ENCODE measurements around the gene TRPM5. TPM values are rescaled to one million over a fixed set of nuclear protein-coding genes. Genes with fewer than 3 reads are reported as not detected.
A peak's percentile ranks its signal among the peaks of the same experiment; 100 is the strongest.
"Not testable (repeated sequence)": the region's sequence is repeated elsewhere in the genome, so short reads cannot be mapped to it uniquely, and the experiment has no call there.

Gene TRPM5
- total RNA-seq: under 1 TPM; 0.60 to 0.69 TPM
- not detected for polyA plus RNA-seq
- 0.06 to 3.4 (median 1.6) reads per million in 6 experiments for total RNA-seq

- Mint-ChIP-seq H3K27me3 (no peaks in the 10 kb centered on the region), H3K36me3 (no peaks in the 10 kb centered on the region), H3K9me3 (no peaks in the 10 kb centered on the region), H3K4me1 (peaks cover 28 to 58% (median 51%) of the 10 kb centered on the region in 4 donors), H3K4me3 (peak within 1 kb of the TSS; percentile 89 to 97 (median 96)), H3K27ac (peak within 1 kb of the TSS; percentile 77 to 94 (median 88))
- ATAC-seq: peak; percentile 45 to 47
- peak; percentile 66 to 92 (median 75) for DNase-seq
- POLR2A ChIA-PET: interaction anchor here (1.1 to 6.5 kb wide), 5 partner anchors 18 to 449 kb away, joined by 3 to 76 read pairs (median 4); partner anchors contain the start of gene TSSC4
Observed at GRCh38 chr11:2443881-2444820, at the start of gene TRPM5. Gene TRPM5, minus strand, starts transcription at chr11:2444514. Its CDS starts 21,478 bp downstream, at chr11:2423036.

GRCh38 chr11:2489083-2489482, 44.8 kb upstream of the TRPM5 start:
- Mint-ChIP-seq H3K9me3 (peaks cover 14 to 75% (median 33%) of the 10 kb centered on the region in 9 donors), H3K27me3 (peaks cover 0 to 2% (median 0%) of the 10 kb centered on the region in 5 donors), H3K4me1 (peaks cover 0 to 18% (median 4%) of the 10 kb centered on the region in 4 donors), H3K27ac (no peak overlapping the region), H3K36me3 (peaks cover 44 to 67% (median 47%) of the 10 kb centered on the region in 3 donors), H3K4me3 (no peak overlapping the region)
- POLR2A ChIA-PET: interaction anchor here (0.7 kb wide), 1 partner anchor 35 kb away, joined by 3 read pairs; no protein-coding TSS in a partner anchor
- DNase-seq: no peak
- no peak for ATAC-seq

GRCh38 chr11:2488004-2488403, 43.7 kb upstream of the TRPM5 start:
- Mint-ChIP-seq H3K9me3 (peaks cover 14 to 64% (median 33%) of the 10 kb centered on the region in 9 donors), H3K4me1 (peaks cover 1 to 16% (median 12%) of the 10 kb centered on the region in 4 donors), H3K4me3 (no peak overlapping the region), H3K27me3 (peaks cover 0 to 2% (median 0%) of the 10 kb centered on the region in 5 donors), H3K27ac (no peak overlapping the region), H3K36me3 (peaks cover 39 to 67% (median 44%) of the 10 kb centered on the region in 3 donors)
- ATAC-seq (no peak), DNase-seq (no peak)
- POLR2A ChIA-PET: no interaction called here

GRCh38 chr11:2484576-2485125, 40.3 kb upstream of the TRPM5 start:
- Mint-ChIP-seq H3K27me3 (peaks cover 0 to 2% (median 0%) of the 10 kb centered on the region in 5 donors), H3K36me3 (peaks cover 40 to 59% (median 47%) of the 10 kb centered on the region in 3 donors), H3K4me1 (peaks cover 27 to 44% (median 34%) of the 10 kb centered on the region in 4 donors), H3K4me3 (no peak overlapping the region), H3K27ac (peak overlapping the region in 2 of 10 donors; percentile 43 to 58), H3K9me3 (peaks cover 11 to 53% (median 25%) of the 10 kb centered on the region in 9 donors)
- DNase-seq (no peak), ATAC-seq (no peak)
- POLR2A ChIA-PET: interaction anchor here (0.6 kb wide), 1 partner anchor 417 kb away, joined by 3 read pairs; a partner anchor contains a TSS

- Mint-ChIP-seq H3K4me3 (no peak overlapping the region), H3K27ac (peak overlapping the region in 1 of 10 donors; percentile 80), H3K27me3 (peaks cover 0 to 2% (median 0%) of the 10 kb centered on the region in 5 donors), H3K4me1 (peaks cover 27 to 44% (median 33%) of the 10 kb centered on the region in 4 donors), H3K9me3 (peaks cover 6 to 54% (median 19%) of the 10 kb centered on the region in 9 donors), H3K36me3 (peaks cover 31 to 62% (median 54%) of the 10 kb centered on the region in 3 donors)
- no peak for ATAC-seq
- no peak for DNase-seq
- POLR2A ChIA-PET: interaction anchor here (0.5 kb wide), 1 partner anchor 41 kb away, joined by 3 read pairs; no protein-coding TSS in a partner anchor
Observed at GRCh38 chr11:2483426-2483825, 39.1 kb upstream of the TRPM5 start.

GRCh38 chr11:2482745-2483144, 38.4 kb upstream of the TRPM5 start:
- Mint-ChIP-seq H3K27me3 (peaks cover 0 to 2% (median 0%) of the 10 kb centered on the region in 5 donors), H3K9me3 (peaks cover 0 to 54% (median 19%) of the 10 kb centered on the region in 9 donors), H3K4me3 (peak overlapping the region in 1 of 10 donors; percentile 8), H3K27ac (peak overlapping the region in 1 of 10 donors; percentile 74), H3K36me3 (peaks cover 32 to 62% (median 55%) of the 10 kb centered on the region in 3 donors), H3K4me1 (peaks cover 27 to 44% (median 33%) of the 10 kb centered on the region in 4 donors)
- no peak for ATAC-seq
- DNase-seq: no peak
- POLR2A ChIA-PET: no interaction called here

GRCh38 chr11:2482204-2482603, 37.9 kb upstream of the TRPM5 start:
- peaks cover 0 to 2% (median 0%) of the 10 kb centered on the region in 5 donors for H3K27me3 Mint-ChIP-seq
- peaks cover 27 to 44% (median 33%) of the 10 kb centered on the region in 4 donors for H3K4me1 Mint-ChIP-seq
- H3K9me3 Mint-ChIP-seq: peaks cover 0 to 51% (median 19%) of the 10 kb centered on the region in 9 donors
- no peak overlapping the region for H3K27ac Mint-ChIP-seq
- H3K4me3 Mint-ChIP-seq: no peak overlapping the region
- DNase-seq (no peak), ATAC-seq (no peak)
- POLR2A ChIA-PET: interaction anchor here (0.6 kb wide), 1 partner anchor 13 kb away, joined by 3 read pairs; no protein-coding TSS in a partner anchor
- peaks cover 32 to 62% (median 60%) of the 10 kb centered on the region in 3 donors for H3K36me3 Mint-ChIP-seq

- peak overlapping the region in 9 of 10 donors; percentile 30 to 80 (median 56) for H3K4me3 Mint-ChIP-seq
- peak overlapping the region in 6 of 10 donors; percentile 46 to 88 (median 66) for H3K27ac Mint-ChIP-seq
- peaks cover 0 to 45% (median 16%) of the 10 kb centered on the region in 9 donors for H3K9me3 Mint-ChIP-seq
- H3K4me1 Mint-ChIP-seq: peaks cover 27 to 44% (median 35%) of the 10 kb centered on the region in 4 donors
- DNase-seq (no peak), ATAC-seq (peak; percentile 20 to 33)
- POLR2A ChIA-PET: interaction anchor here (0.6 to 1.3 kb wide), 3 partner anchors 13 to 17 kb away, joined by 3 to 4 read pairs (median 4); no protein-coding TSS in a partner anchor
- peaks cover 28 to 57% (median 57%) of the 10 kb centered on the region in 3 donors for H3K36me3 Mint-ChIP-seq
- H3K27me3 Mint-ChIP-seq: peaks cover 0 to 2% (median 0%) of the 10 kb centered on the region in 5 donors
Observed at GRCh38 chr11:2481253-2481652, 36.9 kb upstream of the TRPM5 start.

- POLR2A ChIA-PET: interaction anchor here (1.0 to 1.3 kb wide), 2 partner anchors 13 to 16 kb away, joined by 3 to 4 read pairs; no protein-coding TSS in a partner anchor
- H3K27me3 Mint-ChIP-seq: peaks cover 0 to 2% (median 0%) of the 10 kb centered on the region in 5 donors
Observed at GRCh38 chr11:2480874-2481220, 36.5 kb upstream of the TRPM5 start.

GRCh38 chr11:2480067-2480873, 36.0 kb upstream of the TRPM5 start:
- Mint-ChIP-seq H3K27ac (peak overlapping the region in 6 of 10 donors; percentile 57 to 88 (median 67)), H3K4me1 (peaks cover 31 to 51% (median 38%) of the 10 kb centered on the region in 4 donors), H3K4me3 (peak overlapping the region in 9 of 10 donors; percentile 44 to 80 (median 64)), H3K36me3 (peaks cover 19 to 48% (median 47%) of the 10 kb centered on the region in 3 donors), H3K9me3 (peaks cover 0 to 36% (median 15%) of the 10 kb centered on the region in 9 donors)
- POLR2A ChIA-PET: interaction anchor here (0.6 to 1.3 kb wide), 5 partner anchors 12 to 507 kb away, joined by 3 to 4 read pairs (median 3); no protein-coding TSS in a partner anchor
- DNase-seq, H3K27me3 Mint-ChIP-seq, ATAC-seq: not testable (repeated sequence)

More at GRCh38 chr11:2480874-2481220, 36.5 kb upstream of the TRPM5 start:
- Mint-ChIP-seq H3K4me1 (peaks cover 27 to 45% (median 35%) of the 10 kb centered on the region in 4 donors), H3K36me3 (peaks cover 25 to 53% (median 53%) of the 10 kb centered on the region in 3 donors), H3K27ac (peak overlapping the region in 7 of 10 donors; percentile 57 to 88 (median 66)), H3K4me3 (peak overlapping the region in 9 of 10 donors; percentile 30 to 80 (median 64)), H3K9me3 (peaks cover 0 to 42% (median 15%) of the 10 kb centered on the region in 9 donors)
- no peak for DNase-seq
- peak; percentile 11 to 27 for ATAC-seq

- H3K4me1 Mint-ChIP-seq: peaks cover 26 to 49% (median 38%) of the 10 kb centered on the region in 4 donors
- H3K27ac Mint-ChIP-seq: peak overlapping the region in 1 of 10 donors; percentile 8
- DNase-seq (no peak), ATAC-seq (no peak)
- peaks cover 15 to 40% (median 37%) of the 10 kb centered on the region in 3 donors for H3K36me3 Mint-ChIP-seq
- POLR2A ChIA-PET: no interaction called here
- peaks cover 0 to 36% (median 15%) of the 10 kb centered on the region in 9 donors for H3K9me3 Mint-ChIP-seq
- no peaks in the 10 kb centered on the region for H3K27me3 Mint-ChIP-seq
- H3K4me3 Mint-ChIP-seq: no peak overlapping the region
Observed at GRCh38 chr11:2477936-2478335, 33.6 kb upstream of the TRPM5 start.

Data from naive thymus-derived CD8-positive, alpha-beta T cell (primary cell).